AG10803 (cell line): ENCODE results near the gene PALD1.

ENCODE experiments used
- DNase-seq: peaks from one replicate; pipeline ENCODE4 v3.0.0; 2010; ENCODE audit warnings: low read depth
- H3K4me3 ChIP-seq: 2 replicates; pipeline ENCODE4 v1.5.1; 2011; ENCODE audit warnings: mild to moderate bottlenecking, low read length, control low read depth
- TF ChIP-seq, protein P1 (sequence below): conservative IDR thresholded peaks from 2 replicates; pipeline ENCODE4 v1.5.1; 2011; ENCODE audit warnings: mild to moderate bottlenecking, low read length, control low read depth, inconsistent platforms

PALD1 gene

DNA sequence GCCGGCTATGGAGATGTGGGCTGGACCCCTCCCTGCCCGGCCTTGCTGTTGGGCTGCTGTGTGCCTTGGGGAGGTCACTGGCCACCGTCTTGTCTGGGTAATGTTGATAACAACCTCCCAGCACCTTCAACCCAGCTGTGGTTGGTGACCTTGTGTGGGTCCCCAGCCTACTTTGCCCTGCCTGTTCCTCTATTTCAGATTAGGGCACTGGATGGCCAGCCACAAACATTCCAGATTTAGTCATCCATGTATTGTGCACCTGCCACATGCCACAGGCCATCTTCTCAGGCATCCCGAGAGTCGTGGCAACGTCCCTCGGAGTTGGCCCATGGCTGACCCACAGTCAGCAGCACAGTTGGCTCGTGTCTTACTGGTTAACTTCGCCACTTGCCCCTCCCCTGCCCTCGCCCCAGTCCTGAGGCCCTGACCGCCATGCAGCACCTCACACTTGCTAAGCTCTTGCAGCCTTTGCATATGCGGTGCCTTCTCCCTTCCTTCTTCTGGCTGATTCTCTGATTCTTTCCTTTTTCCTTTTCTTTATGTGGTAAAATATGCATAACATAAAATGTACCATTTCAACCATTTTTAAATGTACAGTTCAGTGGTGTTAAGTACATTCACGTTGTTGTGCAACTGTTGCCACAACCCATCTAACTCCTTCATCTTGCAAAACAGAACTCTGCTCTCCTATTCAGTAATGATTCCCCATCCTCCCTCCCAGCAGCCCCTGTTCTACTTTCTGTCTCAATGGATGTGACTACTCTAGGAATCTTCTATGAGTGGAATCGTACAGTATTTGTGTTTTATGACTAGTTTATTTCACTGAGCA is 63.4 kb downstream of the PALD1 start:
- H3K4me3 ChIP-seq = no peak overlapping the region
- DNase-seq = no peak
- TF ChIP-seq, protein P1, sequence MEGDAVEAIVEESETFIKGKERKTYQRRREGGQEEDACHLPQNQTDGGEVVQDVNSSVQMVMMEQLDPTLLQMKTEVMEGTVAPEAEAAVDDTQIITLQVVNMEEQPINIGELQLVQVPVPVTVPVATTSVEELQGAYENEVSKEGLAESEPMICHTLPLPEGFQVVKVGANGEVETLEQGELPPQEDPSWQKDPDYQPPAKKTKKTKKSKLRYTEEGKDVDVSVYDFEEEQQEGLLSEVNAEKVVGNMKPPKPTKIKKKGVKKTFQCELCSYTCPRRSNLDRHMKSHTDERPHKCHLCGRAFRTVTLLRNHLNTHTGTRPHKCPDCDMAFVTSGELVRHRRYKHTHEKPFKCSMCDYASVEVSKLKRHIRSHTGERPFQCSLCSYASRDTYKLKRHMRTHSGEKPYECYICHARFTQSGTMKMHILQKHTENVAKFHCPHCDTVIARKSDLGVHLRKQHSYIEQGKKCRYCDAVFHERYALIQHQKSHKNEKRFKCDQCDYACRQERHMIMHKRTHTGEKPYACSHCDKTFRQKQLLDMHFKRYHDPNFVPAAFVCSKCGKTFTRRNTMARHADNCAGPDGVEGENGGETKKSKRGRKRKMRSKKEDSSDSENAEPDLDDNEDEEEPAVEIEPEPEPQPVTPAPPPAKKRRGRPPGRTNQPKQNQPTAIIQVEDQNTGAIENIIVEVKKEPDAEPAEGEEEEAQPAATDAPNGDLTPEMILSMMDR = no peak

- TF ChIP-seq, protein P1 = peak; percentile 36
- DNase-seq = no peak
- no peak overlapping the region for H3K4me3 ChIP-seq
Measured at GRCh38 chr10:70542565-70542938, 64.0 kb downstream of the PALD1 start.

DNA sequence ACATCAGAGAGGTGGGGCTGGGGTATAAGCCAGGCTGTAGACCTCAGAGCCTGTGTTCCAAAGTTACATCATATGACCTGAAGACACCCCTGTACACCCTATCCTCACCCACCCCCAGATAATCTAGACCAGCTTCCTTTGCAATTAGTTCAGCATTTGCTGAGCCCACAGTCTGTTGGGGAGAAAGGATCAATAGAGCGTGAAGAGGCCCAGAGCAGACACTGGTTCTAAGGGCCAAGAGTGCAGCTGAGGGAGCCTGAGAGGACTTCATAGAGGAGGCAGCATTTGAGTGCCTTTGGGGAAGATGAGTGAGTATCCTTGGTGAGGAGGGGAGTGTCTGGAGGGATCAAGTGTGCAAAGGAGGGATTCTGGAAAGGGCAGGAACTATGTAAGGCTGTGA is 65.3 kb downstream of the PALD1 start:
- H3K4me3 ChIP-seq = no peak overlapping the region
- DNase-seq = no peak
- TF ChIP-seq, protein P1 = no peak

GRCh38 chr10:70544431-70545340 is 66.1 kb downstream of the PALD1 start:
- TF ChIP-seq, protein P1 = no peak
- no peak overlapping the region for H3K4me3 ChIP-seq
- DNase-seq = no peak

GRCh38 chr10:70546584-70546983 is 68.0 kb downstream of the PALD1 start:
- no peak overlapping the region for H3K4me3 ChIP-seq
- no peak for DNase-seq
- TF ChIP-seq, protein P1 = no peak

GRCh38 chr10:70549351-70549961 is 70.9 kb downstream of the PALD1 start:
- H3K4me3 ChIP-seq = no peak overlapping the region
- no peak for DNase-seq
- TF ChIP-seq, protein P1 = no peak
